Posterior cingulate gyrus (tissue), 11 donors: ENCODE measurements around the gene RBM3.

ENCODE experiments used
- DNase-seq, 10 donors: peaks; one replicate each; pipeline versions ENCODE4 v3.0.0 to v3.0.0-alpha.2; 2020 to 2021; ENCODE audit warnings: mixed read lengths in 3 of 10
- intact Hi-C: fragments of 100-400 bp; cut with DNase I; formaldehyde crosslinking; loops from one replicate; pipeline ENCODE4 v1.15.1; 2023

RBM3 gene

GRCh38 chrX:48613502-48614160 is 39.3 kb downstream of the RBM3 start:
- intact Hi-C loops, result no loop called here

DNA sequence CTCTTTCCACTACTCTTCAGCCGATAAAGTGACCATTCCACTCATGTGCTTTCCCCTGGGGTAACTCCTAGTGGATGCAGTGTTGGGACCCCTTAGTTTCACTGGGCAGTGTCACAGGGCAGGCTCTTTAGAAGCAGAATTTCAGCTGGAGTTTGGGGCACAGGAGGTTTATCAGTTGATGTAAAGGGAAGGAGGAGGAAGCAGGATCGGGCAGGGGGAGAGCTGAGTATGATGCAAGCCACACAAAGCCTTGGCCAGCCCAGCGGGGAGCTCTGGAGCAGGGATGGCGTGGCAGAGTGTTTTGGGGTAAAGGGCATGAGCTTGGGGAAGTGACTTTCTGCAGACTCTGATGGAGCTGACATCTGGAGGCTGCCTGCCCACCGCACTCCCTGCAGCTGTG is 42.3 kb downstream of the RBM3 start:
- intact Hi-C loops, result no loop called here

More at GRCh38 chrX:48613502-48614160, 39.3 kb downstream of the RBM3 start:
- no peak for DNase-seq

GRCh38 chrX:48617542-48618340 is 43.5 kb downstream of the RBM3 start:
- intact Hi-C loops, result no loop called here
- no peak for DNase-seq

More for the DNA sequence above, 42.3 kb downstream of the RBM3 start:
- no peak for DNase-seq

- intact Hi-C loops, result no loop called here
- no peak for DNase-seq
Measured at GRCh38 chrX:48626401-48627298, 52.4 kb downstream of the RBM3 start.
